Fibroblast of gingiva (primary cell): ENCODE data around the gene NRP1.
A peak's percentile ranks its signal among the peaks of the same experiment; 100 is the strongest.
"Not testable (repeated sequence)": the region's sequence is repeated elsewhere in the genome, so short reads cannot be mapped to it uniquely, and the experiment has no call there.

Source experiments
- DNase-seq: peaks from one replicate; pipeline ENCODE4 v3.0.0-alpha.2; 2011; ENCODE audit warnings: low read depth

Gene NRP1

DNA sequence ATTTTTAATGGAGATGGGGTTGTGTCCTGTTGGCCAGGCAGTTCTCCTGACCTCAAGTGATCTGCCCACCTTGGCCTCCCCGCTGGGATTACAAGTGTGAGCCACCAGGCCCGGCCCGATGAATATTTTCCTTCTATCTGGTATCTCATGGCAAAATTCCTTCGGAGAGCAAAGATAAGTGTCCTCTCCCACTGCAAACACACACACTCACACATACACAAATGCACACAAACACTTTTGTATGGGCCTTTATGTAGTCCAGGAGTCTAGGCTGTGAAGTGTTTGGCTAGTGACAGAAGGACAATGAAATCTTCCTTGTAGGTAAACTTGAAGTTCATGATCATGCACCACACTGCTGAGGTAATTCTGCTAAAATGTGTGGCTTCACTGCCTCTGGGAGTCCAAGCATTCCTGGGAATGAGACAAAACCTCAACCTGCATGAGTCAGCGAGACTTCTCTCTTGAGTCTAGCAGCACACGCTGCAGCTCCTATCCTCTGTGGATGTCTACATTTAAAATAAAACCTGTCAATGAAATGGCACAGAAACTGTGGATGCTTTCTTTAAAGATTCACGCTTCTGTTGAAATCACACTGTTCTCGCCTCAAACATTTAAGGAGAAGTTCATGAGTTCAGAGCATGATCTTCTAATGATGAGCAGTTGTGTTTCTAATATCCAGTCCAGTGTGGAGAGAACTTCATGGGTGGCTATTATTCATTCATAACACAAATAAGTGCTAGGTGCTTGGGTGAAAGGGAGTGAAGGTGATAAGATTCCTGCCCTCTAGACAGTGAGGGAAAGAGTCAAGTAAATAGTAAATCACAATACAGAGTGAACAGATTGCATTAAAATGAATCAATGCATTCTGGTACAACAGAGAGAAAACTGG lies 96.5 kb downstream of the NRP1 start:
- DNase-seq, result peak; percentile 70

DNA sequence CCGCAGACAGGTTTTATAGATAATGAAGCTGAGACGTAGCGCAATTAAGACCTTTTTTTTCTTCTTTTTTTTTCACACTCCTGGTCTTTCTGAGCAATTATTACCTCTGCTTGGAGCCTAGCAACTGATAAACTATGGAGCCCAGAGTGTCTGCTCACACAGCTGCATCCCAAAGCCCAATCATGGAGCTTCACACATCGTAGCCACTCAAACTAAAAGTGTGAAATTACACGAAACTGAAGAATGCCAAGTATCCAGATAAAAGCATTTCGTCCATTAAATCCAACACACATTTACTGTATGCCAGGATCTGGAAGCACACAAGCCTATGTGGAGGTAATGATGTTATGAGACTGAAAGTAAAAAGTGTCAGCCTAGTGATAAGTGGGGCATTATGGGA lies 97.6 kb downstream of the NRP1 start:
- DNase-seq, result no peak

DNA sequence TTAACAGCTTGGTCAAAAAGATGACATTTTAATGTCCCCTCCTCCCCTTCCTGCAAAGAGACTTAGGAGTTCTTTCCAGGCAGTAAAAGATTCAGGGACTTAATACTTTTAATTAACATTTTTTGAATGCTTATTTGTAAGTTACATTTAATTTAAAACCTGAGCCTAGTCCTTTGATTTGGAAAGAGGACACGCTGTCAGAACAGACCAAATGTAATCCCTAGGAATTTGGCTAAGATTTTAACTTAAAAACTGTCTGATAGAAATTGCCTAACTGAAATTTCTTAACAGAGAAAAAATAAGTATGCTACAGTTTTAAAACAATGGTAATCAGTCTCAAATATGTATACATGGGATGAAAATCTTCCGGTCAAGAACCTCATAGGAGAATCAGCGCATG lies 98.5 kb downstream of the NRP1 start:
- DNase-seq, result no peak

DNA sequence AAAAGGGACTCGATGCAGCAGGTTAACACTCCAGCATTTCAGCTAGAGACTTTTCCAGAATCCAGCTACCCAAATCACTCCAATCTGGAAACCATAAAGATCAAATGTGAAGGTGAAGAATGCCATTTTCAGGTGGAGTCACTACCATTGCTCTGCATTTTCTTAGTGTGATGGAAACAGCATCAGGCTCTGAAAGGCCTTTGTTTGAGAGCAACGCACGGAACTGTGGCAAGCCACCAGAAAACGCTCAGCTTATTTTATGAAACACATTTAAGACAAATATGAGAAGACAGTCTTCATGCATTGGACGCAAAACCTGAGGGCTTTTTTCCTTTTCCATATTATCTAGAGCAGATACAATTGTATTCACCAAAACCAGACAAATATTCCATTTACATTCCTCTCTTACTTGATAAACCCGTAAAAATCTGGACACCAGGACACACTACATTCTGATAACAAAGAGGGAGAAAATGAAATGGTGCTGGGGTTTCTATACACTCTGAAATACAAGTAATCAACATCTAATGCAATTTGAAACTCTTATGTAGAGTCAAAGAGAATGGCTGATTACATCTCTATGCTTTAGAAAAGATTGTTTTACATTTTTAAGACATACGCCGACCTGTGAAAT lies 99.1 kb downstream of the NRP1 start:
- DNase-seq, result no peak

DNA sequence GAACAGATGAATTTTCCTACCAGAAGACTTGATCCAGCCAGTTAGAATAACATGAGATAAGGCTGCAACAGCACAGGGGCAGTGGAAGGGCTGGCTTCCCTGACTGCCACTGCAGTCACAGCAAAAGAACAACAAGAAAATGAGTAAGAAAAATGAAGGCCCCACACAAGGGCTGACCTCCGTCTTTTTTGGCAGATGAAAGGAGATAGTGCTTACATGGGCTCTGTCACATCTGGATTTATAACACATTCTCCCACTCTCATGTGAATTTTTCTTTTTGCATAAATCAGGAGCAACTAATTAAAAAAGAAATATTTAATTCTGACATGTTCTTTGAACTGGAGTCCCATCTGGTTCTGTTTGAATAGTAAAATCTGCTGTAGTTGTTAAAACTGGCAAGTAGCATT lies 99.6 kb downstream of the NRP1 start:
- DNase-seq, result no peak

DNA sequence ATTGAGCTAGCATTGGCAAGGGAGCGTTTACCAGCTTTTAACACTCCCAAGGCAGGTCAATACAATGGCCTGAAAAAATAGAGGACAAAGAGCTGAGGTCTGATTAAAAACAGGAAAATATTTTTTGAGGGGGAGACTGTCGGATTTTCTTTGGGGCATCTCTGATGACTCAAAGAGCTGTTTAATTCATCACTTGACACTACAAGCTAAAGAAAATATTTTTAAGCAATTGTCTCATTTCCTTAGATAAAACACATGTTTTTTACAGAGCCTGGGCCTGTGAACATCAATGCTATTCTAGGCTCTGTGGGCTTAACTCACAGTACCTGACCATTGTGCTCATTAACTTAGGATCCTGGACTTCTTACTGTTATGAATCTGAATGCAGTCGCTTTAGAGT lies 100.8 kb downstream of the NRP1 start:
- no peak for DNase-seq

DNA sequence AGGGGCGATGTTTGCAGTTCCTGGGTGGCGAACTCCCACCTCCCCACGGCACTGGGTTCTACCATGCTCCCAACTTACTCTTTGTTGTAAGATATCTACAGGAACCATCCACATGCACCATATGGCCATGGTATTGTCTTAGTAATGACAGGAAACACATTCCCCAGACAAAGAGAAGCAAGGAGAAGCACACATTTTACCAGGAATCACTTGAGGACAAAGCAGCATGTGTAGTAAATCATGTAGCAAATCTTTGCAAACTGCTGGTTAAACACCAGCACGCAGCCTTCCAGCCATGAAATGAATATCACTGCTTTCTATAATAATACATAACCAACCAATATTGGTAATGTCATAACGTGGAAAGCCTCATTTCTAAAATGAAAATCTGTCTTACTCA lies 101.2 kb downstream of the NRP1 start:
- DNase-seq, result no peak

DNA sequence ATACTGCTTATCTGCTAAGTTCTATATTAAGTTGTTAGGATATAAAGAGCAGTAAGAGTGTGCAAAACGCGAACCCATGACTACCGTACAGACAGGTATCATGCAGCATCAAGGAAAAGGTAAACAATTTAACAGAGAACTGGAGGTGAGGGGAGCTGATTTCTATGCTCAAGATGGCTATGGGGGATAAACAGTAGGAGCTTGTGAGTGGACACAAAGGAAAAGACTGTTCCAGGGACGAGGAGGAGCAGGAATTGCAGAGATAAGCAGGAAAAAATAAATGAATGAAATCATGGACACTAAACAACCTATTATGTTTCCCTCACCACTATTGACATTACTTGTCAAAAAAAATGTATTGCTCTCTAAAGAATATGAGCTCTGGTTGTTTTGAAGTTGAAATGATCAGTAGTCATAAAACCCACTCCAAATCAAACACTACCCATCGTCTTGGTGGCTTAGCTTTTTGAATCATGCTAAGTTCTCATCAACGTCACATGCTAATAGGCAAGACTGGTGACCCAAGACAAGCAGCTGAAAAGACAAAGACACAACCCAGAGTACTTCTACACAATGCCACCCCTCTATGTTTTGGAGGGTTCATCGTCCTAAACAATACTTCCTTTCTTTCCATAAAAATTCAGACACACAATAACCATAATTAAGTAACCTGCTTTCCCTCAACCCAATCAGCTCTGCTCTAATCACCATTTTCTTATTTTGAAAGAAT lies 102.7 kb downstream of the NRP1 start:
- DNase-seq, result no peak

DNA sequence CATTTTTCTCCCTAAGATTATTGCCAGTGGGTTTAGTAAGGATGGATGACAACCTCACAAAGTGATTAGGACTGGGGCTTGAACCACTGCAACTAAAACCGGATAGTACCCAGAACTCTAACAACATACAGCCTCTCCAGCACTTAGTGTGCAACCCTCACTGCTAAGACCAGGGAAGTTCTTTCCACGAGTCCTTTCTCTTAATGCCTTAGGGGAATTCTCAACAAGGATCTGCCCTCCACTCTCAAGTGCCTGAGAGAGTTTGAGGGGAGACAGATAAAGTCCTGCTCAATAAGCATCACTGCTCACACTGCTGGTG lies 104.6 kb downstream of the NRP1 start:
- no peak for DNase-seq

DNA sequence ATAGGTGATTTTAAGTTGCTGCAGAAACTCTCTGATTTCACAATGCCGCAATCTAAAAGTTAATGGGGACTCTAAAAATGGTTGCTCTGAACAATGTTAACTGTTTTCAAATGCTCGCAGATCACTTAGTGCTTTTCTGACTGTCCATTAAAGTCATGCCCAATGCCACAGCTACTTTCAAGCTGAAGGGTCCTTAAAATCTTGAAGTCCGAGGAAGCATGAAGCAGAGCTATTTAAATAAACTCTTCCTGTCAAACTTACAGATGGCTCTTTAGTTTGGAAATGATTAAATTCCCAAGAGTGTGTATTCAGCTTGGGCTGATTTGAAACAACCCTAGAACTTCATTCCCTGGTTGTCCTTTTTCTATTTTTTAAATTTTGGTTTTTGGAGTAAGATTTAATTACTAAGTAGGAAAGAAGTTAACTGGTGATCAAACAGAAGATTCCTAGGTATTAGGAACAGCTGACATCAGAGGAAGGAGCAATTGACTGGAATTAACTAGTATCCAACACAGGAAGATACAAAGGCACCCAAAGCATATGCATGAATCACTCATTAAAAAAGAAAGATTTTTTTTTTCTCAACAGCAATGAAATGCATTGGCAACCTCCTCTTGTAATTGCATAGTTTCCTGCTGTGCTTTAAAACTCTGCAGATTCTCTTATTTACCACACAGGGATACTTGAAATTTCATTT lies 105.1 kb downstream of the NRP1 start:
- peak; percentile 58 for DNase-seq

DNA sequence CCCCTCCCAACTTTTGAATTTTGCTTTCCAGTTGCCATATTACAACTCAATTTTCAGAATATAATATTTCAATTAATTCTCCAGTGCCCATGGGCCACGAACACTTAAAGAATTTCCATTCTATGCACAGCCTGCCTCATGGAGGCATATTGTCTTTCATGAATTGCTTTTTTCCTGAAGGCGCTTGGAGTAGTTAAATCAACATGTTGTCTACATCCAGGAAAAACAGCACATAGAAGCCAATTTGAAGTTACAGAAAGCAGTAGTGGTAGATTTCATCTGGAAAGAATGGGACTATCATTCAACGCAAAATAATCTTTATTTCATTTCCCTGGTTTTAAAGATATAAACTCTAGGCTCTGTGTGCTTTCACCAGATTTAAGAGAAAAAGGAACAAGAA lies 106.0 kb downstream of the NRP1 start:
- DNase-seq, result no peak

DNA sequence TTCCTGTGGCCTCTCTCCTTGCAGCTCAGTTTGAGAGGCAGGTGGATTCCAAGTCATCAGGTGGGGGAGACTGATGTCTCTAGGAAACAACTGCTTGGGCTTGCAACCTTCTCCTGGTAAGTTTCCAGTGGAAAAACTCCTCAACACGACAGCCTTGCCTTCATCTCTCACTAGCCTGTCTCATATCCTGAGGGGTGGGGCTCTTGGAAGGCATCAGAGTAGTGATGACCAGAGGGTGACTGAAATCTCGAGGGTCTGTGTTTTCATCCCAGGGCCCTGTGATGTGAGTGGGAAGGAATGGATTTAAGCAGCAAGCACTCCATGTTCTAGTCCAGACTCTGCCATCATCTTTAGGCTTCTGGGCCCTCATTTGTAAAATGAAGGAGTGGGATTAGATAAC lies 107.0 kb downstream of the NRP1 start:
- DNase-seq, result no peak

DNA sequence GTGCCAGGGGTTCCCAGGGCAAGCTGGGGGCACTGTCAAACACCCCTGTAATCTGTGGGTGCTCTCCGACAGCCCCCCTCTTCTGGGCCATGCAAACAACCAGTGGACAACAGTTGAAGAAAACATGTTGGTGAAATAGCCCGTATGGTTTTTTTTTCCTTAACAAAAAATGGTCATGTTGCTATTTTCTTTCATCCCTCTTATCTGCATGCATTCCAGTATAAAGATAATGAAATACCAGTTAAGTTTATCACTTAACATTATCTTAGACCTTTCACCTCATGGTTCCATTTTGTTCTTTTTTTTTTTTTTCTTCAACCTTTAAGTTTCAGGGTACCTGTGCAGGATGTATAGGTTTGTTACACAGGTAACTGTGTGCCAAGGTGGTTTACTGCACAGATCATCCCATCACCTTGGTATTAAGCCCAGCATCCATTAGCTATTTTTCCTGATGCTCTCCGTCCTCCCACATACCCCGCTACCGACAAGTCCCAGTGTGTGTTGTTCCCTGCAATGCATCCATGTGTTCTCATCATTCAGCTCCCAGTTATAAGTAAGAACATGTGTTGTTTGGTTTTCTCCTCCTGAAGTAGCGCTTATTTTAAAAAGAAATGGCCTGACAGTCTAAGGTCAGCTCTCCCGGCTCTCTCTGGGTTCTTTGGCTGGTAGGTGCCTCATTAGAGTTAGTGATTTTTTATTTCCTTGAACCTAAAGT lies 110.1 kb downstream of the NRP1 start:
- DNase-seq, result no peak

DNA sequence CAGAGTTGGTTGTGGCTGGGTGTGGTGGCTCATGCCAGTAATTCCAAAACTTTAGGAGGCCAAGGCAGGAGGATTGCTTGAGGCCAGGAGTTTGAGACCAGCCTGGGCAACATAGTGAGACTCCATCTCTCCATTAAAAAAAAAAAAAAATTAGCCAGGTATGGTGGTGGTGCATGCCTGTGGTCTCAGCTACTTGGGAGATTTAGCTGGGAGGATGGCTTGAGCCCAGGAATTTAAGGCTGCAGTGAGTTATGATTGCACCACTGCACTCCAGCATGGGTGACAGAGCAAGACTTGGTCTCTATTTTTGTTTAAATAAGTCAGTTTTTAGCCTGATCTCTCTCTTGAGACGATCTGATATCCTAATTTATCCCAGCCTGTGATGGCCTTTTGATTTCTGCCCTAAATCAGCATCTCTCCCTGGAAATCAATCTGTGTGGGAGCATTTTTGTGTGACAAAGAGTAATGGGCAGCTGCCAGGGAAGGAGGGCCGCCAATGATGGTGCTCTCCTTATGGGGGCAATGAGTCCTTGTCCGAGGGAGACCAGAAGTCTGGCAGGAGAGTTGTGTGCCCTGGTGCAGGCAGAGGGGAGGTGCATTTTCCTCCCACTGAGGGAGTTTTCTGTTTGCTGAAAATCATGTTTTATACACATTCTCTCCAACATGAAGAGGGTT lies 111.0 kb downstream of the NRP1 start:
- DNase-seq, result no peak

DNA sequence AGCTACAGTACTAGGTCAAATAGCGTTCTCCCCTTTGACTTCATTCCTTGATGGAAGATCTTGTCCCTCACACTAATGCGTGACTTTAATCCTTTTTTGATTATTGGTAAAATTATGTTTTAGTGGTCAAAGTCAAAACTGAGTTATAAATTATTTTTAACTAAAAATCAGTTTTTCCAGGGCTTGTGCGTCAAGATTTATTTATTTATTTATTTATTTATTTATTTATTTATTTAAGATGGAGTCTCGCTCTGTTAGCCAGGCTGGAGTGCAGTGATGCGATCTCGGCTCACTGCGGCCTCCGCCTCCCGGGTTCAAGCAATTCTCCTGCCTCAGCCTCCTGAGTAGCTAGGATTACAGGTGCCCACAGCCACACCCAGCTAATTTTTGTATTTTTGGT lies 112.2 kb downstream of the NRP1 start:
- not testable (repeated sequence) for DNase-seq

DNA sequence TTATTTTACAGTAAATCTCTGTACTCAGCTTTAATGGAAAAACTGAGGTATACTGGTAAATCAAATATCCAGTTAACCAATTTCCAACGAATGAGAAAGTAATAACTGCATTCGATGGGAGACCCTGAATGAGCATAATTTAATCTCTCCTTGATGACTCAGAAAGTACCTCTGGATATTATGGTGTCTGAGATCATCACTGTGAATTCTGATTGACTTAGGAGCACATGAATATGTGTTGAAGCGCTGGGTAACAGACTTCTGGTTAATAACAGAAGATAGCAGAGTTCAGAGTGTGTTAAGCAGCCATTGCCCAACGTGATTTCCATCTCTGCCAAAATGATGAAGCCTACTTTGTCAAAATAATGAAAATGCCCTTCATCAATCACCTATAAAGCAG lies 116.6 kb downstream of the NRP1 start:
- DNase-seq, result no peak

DNA sequence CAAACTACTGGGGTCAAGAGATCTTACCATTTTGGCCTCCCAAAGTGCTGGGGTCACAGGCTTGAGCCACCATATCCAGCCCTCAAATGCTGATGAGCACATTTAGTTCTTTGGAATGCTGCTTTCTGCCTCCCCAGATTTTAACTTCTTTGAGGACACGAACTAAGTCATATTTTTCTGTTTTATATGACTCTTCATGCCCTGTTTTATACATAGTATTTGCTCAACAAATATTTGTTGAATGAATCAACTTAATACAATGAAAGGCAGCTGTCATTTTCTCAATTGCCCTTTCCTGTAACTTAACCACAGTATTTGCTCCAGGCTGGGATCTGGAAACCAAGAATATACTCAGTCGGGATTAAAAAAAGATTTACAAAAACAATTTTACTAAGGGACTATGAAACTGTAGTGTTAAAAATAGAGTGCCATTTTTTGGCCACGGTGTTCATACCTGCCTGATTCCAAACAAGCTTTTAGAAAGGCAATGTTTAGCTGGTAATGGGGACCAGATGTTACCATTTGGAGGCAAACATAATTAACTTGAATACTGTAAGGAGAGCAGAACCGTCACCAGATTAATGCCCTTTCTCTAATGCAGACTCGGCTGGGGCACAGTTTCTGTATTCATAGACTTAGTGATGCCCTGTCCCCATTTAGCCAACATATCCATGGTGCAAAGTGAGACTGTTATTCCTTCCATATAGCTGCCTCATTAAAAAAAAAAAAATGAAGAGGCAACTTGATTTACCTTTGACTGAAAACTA lies 117.6 kb downstream of the NRP1 start:
- DNase-seq, result peak; percentile 54

DNA sequence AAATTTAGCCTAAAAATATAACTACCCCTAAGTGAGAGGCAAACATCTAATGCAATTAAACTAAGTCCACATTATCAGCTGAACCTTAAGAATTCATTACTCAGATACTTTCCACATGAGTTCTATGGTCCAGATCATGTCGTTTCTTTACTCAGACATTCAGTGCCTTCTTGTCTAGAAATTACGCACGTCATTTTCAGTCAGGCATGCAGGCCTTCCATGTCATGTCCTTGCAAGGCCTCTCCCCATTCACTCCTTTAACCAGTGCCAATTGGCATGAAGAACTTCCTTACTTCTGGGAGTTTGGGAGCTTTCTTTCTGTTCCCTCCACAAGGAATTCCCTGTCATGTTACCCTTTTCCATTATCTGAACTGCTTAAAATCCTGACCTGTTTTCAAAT lies 118.8 kb downstream of the NRP1 start:
- peak; percentile 57 for DNase-seq

DNA sequence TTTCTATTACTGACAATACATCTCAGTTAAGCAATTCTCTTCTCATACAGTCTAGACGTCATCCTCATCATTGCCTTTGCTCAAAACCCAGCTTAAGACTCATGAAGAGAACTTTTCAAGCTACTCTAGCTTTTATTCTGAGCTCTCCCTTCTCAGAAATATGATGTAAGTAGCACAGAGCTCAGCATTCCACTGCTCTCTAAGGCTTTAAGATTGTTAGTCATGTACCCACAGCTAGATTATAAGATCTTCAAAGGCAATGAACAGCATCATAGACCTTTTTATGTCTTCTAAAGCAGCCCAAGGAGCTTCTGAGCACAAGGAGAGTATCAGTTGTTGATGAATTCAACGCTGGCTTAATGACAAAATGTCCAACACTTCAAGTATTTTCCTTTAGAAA lies 119.3 kb downstream of the NRP1 start:
- DNase-seq, result peak; percentile 59

DNA sequence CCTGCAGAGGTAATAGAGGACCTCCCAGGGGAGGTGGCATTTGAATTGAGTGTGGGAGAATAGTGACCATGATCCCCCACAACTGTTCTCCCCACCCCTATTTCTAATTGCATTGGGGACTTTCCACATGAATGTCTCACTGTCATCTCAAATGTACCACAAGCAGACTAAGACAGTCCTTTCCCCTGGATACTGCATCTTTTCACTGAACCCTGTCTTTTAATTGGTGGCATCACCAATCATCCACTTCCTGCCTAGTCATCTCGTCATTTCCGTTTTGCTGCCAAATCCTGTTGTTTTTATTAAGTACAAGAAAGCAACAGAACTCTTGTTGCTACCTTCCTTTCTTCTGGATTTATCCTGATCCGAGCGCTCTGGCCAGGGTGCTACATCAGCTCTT lies 120.3 kb downstream of the NRP1 start:
- no peak for DNase-seq
